Stimulated activated CD4-positive, alpha-beta T cell treated with anti-CD3 and anti-CD28 coated beads, Interleukin-4, amount 100 ng/mL, for 1 hour (primary cell): ENCODE measurements around the gene MPDZ.

Experiments
- DNase-seq: peaks from one replicate; pipeline ENCODE4 v3.0.0-alpha.2; 2020

The MPDZ gene

DNA sequence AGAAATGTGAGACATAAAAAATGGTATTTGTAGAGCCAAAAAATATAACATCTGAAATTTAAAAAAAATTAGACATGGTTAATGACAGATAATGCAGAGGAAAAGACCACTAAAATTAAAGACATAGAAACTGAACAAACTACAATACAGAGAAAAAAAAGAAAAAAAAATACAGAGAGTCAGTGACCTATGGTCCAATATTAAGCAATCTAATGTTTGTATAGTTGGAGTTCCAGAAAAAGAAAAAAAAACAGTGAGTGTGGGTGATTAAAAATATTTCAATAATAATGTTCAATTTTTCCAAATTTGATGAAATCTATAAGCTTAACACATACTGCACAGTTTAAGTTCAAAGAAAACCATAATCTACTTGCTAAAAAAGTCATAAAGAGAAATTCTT is 207.6 kb downstream of the MPDZ start:
- DNase-seq = no peak

DNA sequence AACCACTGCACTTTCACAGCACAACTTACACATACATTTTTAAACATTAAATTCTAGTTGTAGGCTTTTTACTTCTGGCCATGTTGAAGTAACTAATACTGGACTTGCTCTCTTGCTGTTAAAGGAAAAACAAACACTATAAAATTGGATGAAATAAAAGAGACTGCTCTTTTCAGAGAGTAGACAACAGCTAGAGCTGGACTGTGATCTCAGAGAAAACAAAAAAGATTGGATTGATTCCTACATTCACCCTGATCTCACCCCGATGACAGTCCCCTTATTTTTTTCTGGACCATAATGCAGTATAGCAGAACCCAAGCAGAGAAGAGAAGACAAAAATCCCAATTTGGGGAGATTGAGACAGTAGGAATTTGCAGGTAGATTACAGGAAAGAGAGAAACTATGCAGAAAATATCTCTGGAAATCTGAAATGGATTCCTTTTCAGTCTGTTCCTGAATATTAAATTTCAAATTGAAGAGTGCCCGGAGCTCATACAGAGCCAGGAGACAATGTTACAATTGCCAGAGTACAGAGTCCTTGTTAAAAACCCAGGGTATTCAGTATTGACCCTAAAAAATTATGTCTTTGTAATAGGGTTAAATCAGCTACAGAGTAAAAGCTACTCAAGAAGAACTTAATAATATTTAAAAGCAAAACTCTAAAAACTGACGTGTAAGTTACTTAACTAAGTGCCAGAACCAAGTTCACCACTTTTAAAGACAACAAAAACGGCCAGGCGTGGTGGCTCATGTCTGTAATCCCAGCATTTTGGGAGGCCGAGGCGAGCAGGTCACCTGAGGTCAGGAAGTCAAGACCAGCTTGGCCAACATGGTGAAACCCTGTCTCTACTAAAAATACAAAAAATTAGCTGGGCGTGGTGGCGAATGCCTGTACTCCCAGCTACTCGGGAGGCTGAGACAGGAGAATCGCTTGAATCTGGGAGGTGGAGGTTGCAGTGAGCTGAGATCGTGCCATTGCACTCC is 208.6 kb downstream of the MPDZ start:
- DNase-seq = no peak

- DNase-seq = no peak
Measured at GRCh38 chr9:13069498-13069897, 210.0 kb downstream of the MPDZ start.

- DNase-seq = no peak
Measured at GRCh38 chr9:13064676-13065075, 214.8 kb downstream of the MPDZ start.

DNA sequence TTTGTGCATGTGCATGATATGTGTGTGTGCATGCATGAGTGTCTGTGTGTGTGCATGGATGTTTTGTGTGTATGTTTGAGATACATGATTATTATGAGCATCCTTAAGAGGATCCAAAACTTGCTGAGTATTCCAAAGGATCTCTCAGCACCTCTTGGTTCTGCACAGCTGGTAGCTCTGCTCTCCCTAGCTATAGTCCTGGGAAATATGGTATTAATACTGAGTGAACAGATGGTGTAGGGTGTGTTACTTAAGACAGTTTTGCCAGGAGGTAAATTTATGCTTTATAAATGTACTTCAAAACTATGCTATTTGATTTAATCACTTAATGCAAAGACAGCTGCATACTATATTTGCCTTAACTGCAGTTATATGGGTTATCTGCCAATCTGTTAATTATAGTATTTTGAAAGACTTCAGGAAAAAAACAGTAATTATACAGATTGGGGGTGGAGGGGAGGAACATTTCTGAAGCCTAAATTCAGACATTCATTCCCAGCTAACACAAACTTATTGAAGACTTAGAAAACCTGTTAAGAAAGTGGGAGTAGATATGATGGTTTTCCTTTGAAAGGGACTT is 215.5 kb downstream of the MPDZ start:
- DNase-seq = no peak

GRCh38 chr9:13061390-13061789 is 218.1 kb downstream of the MPDZ start:
- DNase-seq = no peak
